Testis (tissue), 2 donors: ENCODE data around the gene SLC25A21.

Source experiments
- POLR2A ChIP-seq: fragments of 450-650 bp; IDR thresholded peaks from one replicate; pipeline ENCODE4 v1.6.1; 2017; ENCODE audit warnings: antibody characterized with exemption, mild to moderate bottlenecking, moderate library complexity
- TF ChIP-seq, protein P1 (sequence below), 3 experiments: fragments of 450-650 bp in 2 of 3; fragments of 200-600 bp in 1 of 3; sonication (generic) in 1 of 3; IDR thresholded peaks; one replicate each; pipeline ENCODE4 v1.5.1; 2016 to 2019; ENCODE audit warnings: antibody characterized with exemption in 3 of 3, mild to moderate bottlenecking in 2 of 3, moderate library complexity in 1 of 3

DNA sequence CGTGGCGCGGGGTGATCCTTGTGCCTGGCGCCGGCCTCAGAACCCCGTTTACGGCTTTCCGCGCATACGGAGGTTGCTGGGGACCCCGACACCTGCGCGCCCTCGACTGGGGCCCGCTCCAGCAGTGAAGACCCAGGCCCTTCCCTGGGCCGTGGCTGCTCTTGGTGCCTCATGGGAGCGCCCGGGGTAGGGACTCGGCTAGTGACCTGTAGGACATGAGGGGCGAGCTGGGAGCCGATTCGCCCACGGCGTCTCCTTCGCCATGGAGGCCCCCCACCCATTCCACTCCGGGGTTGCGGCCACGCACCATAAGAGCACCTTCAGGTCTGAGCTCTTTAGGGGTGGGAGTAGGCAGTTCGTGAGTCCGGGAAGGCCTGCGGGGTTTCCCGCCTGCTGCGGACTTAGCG, 525.0 kb downstream of the SLC25A21 start:
- TF ChIP-seq, protein P1, sequence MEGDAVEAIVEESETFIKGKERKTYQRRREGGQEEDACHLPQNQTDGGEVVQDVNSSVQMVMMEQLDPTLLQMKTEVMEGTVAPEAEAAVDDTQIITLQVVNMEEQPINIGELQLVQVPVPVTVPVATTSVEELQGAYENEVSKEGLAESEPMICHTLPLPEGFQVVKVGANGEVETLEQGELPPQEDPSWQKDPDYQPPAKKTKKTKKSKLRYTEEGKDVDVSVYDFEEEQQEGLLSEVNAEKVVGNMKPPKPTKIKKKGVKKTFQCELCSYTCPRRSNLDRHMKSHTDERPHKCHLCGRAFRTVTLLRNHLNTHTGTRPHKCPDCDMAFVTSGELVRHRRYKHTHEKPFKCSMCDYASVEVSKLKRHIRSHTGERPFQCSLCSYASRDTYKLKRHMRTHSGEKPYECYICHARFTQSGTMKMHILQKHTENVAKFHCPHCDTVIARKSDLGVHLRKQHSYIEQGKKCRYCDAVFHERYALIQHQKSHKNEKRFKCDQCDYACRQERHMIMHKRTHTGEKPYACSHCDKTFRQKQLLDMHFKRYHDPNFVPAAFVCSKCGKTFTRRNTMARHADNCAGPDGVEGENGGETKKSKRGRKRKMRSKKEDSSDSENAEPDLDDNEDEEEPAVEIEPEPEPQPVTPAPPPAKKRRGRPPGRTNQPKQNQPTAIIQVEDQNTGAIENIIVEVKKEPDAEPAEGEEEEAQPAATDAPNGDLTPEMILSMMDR (IDR thresholded peaks at IDR 0.05) = no peak
- TF ChIP-seq POLR2A = no peak
